ENCODE results near the gene SLC47A2. TPM values are rescaled to one million over a fixed set of nuclear protein-coding genes. Genes with fewer than 3 reads are reported as not detected.
"Not testable (repeated sequence)": the region's sequence is repeated elsewhere in the genome, so short reads cannot be mapped to it uniquely, and the experiment has no call there.

SLC47A2 gene
- polyA plus RNA-seq, 4 donors, result 0.48 to 7.0 (median 5.7) TPM

GRCh38 chr17:19709841-19710240 is 6.5 kb downstream of the SLC47A2 start:
- DNase-seq (ENCODE audit: low read depth in 4 of 4, low spot score in 3 of 4), result no peak

- no peak for DNase-seq (ENCODE audit: low read depth in 4 of 4, low spot score in 3 of 4)
Measured at GRCh38 chr17:19708431-19709175, 7.8 kb downstream of the SLC47A2 start.

- DNase-seq (ENCODE audit: low read depth in 4 of 4, low spot score in 3 of 4), result no peak
Measured at GRCh38 chr17:19707728-19708221, 8.6 kb downstream of the SLC47A2 start.

- DNase-seq (ENCODE audit: low read depth in 4 of 4, low spot score in 3 of 4), result no peak
Measured at GRCh38 chr17:19706791-19707727, 9.3 kb downstream of the SLC47A2 start.

GRCh38 chr17:19705771-19706770 is 10.3 kb downstream of the SLC47A2 start:
- DNase-seq (ENCODE audit: low read depth in 4 of 4, low spot score in 3 of 4), result no peak

- DNase-seq (ENCODE audit: low read depth in 4 of 4, low spot score in 3 of 4), result no peak
Measured at GRCh38 chr17:19705201-19705600, 11.2 kb downstream of the SLC47A2 start.

GRCh38 chr17:19703828-19704613 is 12.4 kb downstream of the SLC47A2 start:
- no peak for DNase-seq (ENCODE audit: low read depth in 4 of 4, low spot score in 3 of 4)

GRCh38 chr17:19703106-19703827 is 13.1 kb downstream of the SLC47A2 start:
- DNase-seq (ENCODE audit: low read depth in 4 of 4, low spot score in 3 of 4), result no peak

- no peak for DNase-seq (ENCODE audit: low read depth in 4 of 4, low spot score in 3 of 4)
Measured at GRCh38 chr17:19702217-19702641, 14.2 kb downstream of the SLC47A2 start.

- DNase-seq (ENCODE audit: low read depth in 4 of 4, low spot score in 3 of 4), result no peak
Measured at GRCh38 chr17:19686400-19687090, 29.8 kb downstream of the SLC47A2 start.

- not testable (repeated sequence) for DNase-seq (ENCODE audit: low read depth in 4 of 4, low spot score in 3 of 4)
Measured at GRCh38 chr17:19684909-19685580, 31.3 kb downstream of the SLC47A2 start.

- no peak for DNase-seq (ENCODE audit: low read depth in 4 of 4, low spot score in 3 of 4)
Measured at GRCh38 chr17:19683117-19683516, 33.3 kb downstream of the SLC47A2 start.

- DNase-seq (ENCODE audit: low read depth in 4 of 4, low spot score in 3 of 4), result no peak
Measured at GRCh38 chr17:19678581-19679453, 37.6 kb downstream of the SLC47A2 start.

- DNase-seq (ENCODE audit: low read depth in 4 of 4, low spot score in 3 of 4), result no peak
Measured at GRCh38 chr17:19677736-19678379, 38.5 kb downstream of the SLC47A2 start.

- DNase-seq (ENCODE audit: low read depth in 4 of 4, low spot score in 3 of 4), result no peak
Measured at GRCh38 chr17:19676896-19677295, 39.5 kb downstream of the SLC47A2 start.

GRCh38 chr17:19673623-19674022 is 42.8 kb downstream of the SLC47A2 start:
- DNase-seq (ENCODE audit: low read depth in 4 of 4, low spot score in 3 of 4), result no peak
